Measurements from ENCODE around the gene REEP2.
"Not testable (repeated sequence)": the region's sequence is repeated elsewhere in the genome, so short reads cannot be mapped to it uniquely, and the experiment has no call there.

The REEP2 gene, protein sequence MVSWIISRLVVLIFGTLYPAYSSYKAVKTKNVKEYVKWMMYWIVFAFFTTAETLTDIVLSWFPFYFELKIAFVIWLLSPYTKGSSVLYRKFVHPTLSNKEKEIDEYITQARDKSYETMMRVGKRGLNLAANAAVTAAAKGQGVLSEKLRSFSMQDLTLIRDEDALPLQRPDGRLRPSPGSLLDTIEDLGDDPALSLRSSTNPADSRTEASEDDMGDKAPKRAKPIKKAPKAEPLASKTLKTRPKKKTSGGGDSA

DNA sequence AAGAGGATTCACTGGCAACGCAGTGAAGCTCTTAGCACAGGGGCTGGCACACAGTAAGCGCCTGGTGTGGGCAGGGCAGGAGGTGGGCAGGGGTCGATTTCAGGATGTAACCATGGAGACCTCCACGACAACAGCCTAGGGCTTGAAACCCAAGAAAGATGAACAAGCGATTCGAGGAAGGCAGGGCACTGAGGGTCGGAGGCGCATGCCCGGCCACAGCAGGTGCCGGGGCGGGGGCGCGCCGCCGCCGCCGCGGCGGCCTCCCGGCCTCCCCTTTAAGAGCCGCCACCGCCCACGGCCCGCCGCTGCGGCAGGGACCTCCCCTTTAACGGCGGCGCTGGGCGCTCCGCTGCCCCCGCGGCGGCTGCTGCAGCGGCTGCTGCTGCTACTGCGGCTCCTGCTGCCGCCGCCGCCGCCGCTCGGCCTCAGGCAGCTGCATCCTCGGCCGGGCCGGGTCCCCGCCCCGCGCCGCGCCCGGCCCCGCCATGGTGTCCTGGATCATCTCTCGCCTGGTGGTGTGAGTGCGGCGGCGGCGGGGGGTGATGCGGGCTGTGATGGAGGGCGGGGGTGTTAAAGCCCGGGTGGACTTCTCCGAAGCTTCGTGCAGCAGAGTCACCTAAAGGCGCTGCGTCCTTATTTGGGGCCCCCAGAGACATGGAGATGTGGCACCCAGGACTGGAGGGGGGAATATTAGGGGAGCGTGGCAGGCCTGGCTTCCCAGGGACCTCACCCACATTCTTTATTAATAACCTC is at the start of gene REEP2:
TSS of gene REEP2 (plus strand) at position 334 of the 753 bp plus-strand sequence. CDS start at position 486, 152 bp downstream.
- DNase-seq, result peak; percentile 38

DNA sequence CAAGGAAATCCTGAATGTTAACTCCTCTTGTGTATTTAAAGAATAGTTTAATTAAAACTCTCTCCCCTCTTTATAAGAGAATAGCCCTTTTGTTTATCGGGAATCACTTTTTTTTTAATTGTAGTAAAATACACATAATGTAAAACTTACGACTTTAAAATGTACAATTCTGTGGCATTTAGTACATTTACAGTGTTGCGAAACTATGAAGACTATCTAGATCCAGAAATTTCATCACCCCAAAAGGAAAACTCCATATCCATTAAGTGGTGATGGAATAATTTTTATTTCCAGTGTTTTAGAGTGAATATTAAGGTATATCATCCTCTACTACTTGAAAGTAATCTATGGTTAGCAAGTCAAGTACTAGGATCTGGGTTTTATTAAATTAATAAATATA is 49.5 kb upstream of the REEP2 start:
- DNase-seq, result no peak

DNA sequence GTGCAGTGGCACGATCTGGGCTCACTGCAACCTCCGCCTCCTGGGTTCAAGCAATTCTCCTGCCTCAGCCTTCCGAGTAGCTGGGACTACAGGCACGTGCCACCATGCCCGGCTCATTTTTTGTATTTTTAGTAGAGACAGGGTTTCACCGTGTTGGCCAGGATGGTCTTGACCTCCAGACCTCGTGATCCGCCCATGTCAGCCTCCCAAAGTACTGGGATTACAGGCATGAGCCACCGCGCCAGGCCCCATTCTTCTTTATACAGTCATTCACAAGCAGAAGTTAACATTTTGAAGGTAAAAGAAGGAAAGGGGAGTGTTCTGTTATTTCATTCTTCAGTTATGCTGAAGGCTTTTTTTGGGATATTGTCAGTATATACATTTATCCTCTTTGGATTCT is 48.9 kb upstream of the REEP2 start:
- DNase-seq, result not testable (repeated sequence)

DNA sequence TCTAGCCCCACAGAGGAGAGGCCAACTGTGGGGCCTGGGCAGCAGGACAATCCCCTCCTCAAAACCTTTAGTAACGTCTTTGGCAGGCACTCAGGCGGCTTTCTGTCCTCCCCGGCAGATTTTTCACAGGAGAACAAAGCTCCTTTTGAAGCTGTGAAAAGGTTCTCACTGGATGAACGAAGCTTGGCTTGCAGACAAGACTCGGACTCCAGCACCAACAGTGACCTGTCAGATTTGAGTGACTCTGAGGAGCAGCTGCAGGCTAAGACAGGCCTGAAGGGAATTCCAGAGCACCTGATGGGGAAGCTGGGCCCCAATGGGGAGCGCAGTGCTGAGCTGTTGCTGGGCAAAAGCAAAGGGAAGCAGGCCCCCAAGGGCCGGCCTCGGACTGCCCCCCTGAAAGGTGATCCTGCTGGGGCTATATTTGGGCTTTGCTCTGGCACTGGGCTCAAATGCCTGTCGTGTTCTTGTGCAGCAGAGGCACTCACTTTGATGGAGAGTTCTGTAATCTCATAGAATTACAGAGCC is 46.9 kb upstream of the REEP2 start:
- no peak for DNase-seq

DNA sequence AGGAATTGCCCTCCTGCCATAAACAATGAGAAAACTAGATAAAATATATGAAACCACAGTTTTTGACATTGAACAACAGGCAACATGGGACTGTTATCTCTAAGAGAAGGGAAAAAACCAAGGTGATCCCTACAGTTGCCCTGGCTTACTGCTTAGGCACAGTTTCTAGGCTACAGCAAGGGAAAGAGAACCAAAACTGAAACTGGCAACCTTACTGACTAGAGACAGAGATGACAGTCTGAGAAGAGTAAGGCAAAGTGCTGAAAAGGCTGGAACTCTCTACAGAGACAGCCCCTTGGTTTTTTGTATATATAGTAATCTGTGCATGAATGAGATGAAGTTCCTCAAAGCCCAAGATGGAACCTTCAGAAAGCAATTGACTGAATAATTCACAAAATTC is 36.2 kb upstream of the REEP2 start:
- no peak for DNase-seq

DNA sequence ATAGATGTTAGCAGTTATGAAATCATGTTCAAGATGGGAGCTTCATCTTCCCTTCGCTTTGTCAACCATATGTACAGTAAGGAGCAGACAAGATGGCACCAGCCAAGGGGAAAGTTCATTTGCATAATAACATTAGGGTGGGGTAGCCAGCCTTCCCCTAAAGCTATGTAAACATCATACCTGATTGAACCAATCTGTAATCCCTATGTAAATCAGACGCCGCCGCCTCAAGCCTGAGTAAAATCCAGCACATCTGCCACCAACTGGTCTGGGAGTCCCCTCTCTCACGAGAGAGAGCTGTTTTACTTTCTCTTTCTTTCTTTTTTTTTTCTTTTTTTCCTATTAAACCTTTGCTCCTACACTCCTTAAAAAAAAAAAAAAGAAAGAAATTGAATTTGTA is 30.8 kb upstream of the REEP2 start:
- DNase-seq, result no peak

DNA sequence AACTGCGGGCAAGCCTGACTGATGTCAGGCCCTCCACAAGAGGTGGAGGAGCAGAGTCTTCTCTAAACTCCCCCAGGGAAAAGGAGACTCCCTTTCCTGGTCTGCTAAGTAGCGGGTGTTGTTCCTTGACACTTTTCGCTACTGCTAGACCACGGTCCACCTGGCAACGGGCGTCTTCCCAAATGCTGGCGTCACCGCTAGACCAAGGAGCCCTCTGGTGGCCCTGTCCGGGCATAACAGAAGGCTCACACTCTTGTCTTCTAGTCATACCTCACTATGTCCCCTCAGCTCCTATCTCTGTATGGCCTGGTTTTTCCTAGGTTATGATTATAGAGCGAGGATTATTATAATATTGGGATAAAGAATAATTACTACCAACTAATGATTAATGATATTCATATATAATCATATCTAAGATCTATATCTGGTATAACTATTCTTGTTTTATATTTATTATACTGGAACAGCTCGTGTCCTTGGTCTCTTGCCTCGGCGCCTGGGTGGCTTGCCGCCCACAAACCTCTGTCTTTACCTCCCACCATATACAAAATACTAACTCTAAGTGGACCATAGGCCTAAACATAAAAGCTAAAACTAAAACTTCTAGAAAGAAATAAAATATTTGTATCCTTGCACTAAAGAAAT is 27.7 kb upstream of the REEP2 start:
- peak; percentile 7 for DNase-seq

DNA sequence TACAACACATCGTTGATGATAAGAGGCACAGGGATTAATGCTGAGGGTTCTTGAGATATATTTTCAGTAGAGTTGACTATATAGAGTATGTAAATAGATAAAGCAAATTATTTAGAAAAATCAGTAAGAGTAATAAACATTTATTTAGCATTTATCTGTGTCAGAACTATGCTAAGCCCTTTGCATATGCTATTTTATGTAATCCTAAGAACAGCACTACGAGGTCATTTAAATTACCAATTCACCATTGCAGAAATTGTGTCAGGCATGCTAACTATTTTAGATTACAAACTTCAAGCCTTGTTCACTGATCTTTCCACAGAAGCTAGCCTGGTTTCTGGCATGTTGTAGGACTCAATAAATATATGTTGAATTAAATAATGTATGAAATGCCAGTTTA is 20.4 kb upstream of the REEP2 start:
- DNase-seq, result no peak

DNA sequence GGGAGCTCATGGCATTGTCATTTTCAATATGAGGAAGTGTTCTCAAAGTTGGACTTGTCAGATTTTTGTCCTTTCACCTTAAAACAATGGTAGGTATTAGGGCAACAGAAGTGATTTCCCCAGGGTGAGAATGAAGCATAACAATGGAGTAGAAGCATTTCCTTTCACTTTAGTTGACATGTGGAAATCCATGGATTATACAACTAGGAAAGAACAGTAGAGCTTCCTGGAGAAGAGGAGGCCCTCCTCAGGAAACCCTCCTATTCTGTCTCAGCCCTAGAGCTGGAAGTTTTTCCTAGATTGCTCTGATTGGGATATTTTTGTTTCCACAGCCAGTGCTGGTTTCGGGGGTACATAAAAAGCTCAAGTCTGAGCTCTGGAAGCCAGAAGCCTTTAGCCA is 13.8 kb upstream of the REEP2 start:
- DNase-seq, result no peak

DNA sequence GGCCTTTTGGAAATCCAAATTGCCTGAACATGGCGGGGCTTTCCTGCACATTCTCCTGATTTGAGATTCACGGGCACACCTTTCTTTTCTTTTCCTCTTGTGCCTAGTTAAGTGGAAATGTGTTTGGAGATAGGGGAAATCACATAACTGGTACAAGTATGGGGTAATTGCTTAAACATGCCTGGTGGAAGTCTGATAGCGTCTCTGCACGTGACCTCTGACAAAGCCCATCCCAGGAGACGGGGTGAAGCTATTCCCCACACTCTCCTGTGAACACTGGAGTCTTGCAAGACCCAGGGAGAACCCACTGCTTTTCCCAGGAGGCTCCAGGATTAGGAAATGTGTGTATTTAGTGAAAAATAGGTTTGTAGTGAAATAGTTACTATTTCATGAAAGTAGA is 2.9 kb upstream of the REEP2 start:
- DNase-seq, result no peak

DNA sequence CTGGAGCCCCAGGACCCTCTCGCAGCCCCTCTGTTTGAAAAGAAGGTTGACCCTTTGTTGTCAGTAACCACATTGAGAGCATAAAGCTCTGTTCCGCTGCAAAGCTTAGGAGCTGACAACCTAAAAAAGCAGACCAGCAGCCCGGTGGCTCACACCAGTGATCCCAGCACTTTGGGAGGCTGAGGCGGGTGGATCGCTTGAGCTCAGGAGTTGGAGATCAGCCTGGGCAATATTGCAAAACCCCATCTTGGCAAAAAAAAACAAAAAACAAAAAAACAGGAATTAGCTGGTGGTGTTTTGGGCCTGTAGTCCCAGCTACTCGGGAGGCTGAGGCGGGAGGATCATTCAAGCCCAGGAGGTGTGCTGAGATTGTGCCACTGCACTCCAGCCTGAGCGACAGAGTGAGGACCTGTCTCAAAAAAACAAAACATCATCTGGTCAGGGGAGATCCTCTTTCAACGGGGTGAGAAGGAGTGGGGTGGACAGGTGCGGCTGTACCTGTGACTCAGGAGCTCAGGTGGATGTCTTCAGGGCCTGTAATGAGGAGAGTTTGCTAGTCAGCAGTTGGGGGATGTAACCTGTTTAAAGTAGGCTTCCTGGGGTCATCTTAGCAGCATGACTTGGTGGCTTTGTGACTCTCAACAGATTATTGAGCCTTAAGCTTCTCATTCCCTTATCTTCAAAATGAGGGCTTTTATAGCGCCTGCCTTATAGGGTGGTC is 694 bp upstream of the REEP2 start:
- DNase-seq, result no peak

DNA sequence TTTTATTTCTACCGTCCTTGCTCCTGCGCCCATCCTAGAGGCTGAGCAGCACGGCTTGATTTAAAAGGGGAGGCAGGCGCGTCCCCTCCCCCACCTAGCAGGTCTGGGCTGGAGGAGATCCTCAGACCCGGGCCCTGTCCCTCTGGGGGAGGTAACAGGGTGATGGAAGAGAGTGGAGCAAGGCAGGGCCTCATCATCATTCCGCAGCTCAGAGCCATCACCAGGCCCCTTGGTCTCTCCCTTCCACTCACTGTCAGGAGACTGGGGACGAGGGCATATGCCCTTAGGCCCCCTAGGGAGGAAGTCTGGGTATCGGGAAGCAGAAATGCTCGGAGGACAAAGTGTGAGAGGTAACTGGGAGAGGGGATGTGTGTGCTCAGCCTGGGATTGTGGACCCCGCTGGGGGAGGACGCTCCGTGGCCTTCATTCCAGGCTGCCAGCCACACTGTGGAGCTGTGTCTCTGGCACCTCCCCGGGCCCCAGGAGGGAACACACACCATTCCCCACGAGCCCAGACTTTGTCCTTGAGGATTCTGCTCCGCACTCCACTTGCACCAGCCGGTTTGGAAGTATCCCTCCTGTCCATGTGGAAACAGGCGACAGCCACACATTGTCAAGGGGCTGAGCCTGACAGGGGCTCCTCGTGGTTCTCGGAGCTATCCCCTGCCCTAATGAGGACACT is 761 bp downstream of the REEP2 start:
- no peak for DNase-seq

DNA sequence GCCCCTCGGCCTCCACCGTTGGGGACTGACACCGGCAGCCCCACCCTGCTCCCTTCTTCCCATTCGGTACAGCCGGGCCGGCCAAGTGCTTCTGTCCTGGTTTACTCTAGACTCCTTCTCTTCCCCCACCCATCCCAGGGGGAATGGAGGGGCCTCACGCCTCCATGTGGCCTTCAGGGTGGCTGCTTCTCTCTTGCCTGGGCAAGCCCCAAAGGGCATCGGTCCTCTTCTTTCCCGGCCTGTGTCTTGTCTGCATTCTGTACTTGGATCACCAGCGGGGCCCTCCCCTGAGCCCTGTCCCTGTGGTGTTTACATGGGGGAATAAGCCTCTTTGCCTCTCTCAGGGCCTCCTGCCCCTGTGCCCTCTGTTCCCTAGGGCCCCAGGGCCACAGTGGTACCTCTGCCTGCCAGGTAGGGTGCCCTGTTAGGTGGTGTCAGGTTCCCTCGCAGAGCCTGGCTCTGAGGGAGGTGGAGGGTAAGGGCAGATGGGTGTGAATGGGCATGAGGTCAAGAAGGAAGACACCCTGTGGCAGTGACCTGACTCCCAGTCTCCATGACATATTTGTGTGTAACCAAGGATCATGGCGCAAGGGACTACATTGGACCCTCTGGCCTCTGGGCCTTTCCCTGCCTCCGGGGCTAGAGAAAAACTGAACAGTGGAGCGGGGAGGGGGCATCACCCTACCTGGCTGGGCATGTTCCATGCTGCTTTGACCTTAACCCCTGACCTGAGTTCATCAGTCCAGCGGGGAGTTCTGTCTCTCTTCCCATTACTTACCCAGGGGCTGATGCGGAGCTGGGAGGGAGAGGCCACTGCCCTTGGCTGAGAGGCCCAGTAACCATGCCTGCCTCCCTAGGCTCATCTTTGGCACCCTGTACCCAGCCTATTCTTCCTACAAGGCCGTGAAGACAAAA is 1.6 kb downstream of the REEP2 start:
- no peak for DNase-seq

DNA sequence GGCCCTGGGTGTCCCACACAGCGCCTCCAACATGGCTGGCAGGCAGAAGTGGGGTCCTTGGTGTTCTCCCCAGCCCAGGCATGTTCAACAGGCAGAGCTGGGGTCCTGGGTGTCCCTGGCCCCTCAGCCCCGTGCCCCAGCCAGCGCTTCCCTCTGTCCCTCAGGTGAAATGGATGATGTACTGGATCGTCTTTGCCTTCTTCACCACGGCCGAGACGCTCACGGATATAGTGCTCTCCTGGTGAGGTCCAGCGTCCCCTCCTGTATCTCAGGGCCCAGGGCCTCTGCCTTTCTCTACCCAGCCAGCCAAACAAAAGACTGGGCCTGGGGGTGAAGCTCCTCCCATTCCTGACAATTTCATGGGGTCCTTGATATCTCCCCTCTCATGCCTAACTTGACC is 2.4 kb downstream of the REEP2 start:
- DNase-seq, result no peak

DNA sequence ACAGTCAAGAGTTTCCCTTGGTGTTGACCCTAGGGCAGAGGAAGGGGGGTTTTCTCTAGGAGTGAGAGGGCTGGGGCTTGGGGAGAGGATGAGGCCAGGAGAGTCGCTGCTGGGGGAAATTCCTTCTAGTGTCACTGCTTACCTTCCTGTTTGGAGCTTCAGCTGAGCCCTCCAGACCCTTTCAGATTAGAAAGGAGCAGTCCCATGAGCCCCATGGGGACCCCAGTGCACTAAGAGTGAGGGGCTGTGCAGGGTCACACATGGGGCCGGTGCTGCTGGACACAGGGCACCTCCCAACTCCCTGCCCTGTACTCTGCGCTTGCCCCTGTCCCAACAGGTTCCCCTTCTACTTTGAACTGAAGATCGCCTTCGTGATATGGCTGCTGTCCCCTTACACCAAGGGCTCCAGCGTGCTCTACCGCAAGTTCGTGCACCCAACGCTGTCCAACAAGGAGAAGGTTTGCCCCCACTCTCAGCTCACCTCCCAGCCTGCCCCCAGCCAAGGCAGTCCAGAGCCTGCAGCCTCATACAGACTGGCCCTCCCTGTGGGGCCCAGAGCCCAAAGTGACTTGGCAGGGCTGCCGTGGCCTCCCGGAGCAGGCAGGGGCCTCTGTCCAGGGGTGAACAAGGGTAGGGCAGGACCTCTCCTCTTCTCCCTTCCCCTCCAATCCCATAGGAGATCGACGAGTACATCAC is 5.4 kb downstream of the REEP2 start:
- DNase-seq, result no peak

DNA sequence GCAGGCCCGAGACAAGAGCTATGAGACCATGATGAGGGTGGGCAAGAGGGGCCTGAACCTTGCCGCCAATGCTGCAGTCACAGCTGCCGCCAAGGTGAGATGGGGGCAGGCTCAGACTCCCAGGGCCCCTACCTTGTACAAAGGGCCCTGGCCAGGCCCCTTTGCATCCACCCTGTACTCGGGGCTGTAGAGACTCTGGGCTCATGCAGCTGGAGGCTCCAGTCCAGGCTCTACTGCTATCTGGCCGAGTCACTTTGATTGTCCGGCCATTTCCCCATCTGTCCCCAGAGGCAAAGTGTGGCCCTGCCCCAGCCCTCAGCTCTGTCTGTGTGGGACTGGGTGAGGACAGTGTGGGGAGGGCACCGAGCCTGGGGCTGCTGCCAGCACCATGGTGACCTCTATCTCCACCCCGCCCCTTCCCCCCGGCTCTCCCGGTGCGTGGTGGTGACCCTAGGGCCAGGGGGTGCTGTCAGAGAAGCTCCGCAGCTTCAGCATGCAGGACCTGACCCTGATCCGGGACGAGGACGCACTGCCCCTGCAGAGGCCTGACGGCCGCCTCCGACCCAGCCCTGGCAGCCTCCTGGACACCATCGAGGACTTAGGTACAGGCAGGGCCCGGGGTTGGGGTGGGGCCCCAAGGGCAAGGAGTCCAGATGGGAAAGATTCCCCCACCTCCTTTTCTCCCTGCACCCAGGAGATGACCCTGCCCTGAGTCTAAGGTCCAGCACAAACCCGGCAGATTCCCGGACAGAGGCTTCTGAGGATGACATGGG is 6.1 kb downstream of the REEP2 start:
- DNase-seq, result no peak

DNA sequence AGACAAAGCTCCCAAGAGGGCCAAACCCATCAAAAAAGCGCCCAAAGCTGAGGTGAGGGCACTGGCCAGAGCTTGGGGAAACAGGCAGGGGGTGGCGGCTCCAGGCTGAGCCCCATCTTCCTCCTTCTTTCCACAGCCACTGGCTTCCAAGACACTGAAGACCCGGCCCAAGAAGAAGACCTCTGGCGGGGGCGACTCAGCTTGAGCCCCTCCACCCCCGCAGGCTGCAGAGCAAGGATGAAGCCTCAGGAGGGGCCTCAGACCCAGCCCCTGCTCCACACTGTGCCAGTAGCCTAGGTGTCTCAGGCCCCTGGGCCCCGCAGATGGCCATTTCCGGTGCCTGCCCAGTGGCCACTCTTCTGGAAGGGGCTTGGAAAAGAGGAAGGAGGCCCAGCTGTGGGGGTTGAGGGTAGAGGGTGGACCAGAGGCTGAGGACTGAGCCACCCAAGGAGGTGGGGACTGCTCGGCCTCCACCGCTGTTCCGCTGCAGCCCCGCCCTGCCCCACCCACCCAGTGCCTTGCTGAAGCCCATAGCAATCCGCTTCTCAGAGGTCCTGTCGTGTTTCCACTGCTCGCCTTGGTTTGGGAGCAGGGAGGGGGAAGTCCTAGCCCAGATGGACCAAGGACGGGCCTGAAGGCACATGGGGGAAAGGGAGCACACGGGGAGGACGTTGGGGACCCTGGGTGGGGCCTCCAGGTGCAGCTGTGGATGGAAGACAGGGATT is 6.9 kb downstream of the REEP2 start:
- DNase-seq, result no peak

DNA sequence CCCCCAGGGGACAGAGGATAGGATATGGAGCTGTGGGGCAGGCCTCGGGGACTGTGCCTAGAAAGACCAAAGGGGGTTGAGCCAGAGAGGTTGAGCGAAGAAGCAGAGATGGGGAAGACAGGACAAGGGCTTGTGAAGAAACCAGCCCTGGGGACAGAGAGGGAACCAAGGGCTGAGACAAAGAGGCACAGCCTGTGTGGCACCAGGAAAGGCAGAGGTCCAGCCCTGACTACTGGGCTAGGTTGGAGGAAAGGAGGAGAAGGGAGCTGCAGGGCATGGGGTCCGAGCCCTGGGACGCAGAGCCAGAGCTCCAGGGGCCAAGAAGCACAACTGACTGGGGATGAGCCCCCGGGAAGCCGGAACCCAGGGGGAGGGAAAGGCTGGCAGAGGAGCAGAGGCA is 9.2 kb downstream of the REEP2 start:
- no peak for DNase-seq
